ENCODE results near the gene HDAC4.

DNA sequence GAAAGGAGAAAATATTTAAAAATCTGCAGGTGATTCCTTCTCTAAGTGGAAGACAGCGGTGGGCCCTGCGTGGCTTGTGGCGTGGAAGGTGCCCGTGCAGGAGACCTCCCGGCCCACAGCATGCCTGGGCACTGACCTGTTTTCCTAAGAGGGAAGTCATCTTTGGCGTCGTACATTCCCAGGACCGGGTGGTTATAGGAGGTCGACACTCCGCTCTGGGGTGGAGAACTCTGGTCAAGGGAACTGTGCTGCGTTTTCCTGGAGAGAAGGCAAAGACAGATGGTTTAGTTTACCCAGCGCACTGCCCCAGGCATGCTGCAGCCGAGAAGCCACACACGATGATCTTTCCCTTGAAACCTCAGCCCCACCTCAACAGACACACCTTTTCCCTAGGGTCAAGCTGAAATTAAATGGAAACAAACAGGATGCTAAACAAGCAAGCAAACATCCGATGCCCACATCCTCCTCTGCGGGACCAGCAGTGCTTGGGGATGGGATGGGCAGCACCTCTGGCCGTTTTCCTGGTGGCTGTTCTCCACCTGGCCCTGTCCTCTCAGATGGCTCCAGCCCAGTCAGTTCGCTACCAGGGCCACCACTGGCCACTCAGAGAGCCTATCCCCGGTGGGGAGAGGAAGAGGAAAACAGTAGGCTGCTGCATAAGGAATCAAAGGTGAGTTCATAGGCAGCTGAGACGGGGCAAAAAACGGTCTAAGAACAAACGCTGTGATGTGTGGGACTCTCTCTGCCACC lies 244.1 kb downstream of the HDAC4 start:
- TF ChIP-seq EP300 (IDR thresholded peaks at IDR 0.05; ENCODE audit: borderline replicate concordance) (no peak), NFIC (IDR thresholded peaks at IDR 0.05) (no peak), CREB1 (IDR thresholded peaks at IDR 0.05; ENCODE audit: low read depth) (no peak), TCF12 (IDR thresholded peaks at IDR 0.05; ENCODE audit: low read depth) (no peak), FOXM1 (IDR thresholded peaks at IDR 0.05; ENCODE audit: borderline replicate concordance, low read depth) (no peak)
- TF ChIP-seq, protein P1, sequence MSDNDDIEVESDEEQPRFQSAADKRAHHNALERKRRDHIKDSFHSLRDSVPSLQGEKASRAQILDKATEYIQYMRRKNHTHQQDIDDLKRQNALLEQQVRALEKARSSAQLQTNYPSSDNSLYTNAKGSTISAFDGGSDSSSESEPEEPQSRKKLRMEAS (IDR thresholded peaks at IDR 0.05) = no peak

Measured in Ishikawa (cell line).